ENCODE data around the gene EOLA1.
"Not testable (repeated sequence)": the region's sequence is repeated elsewhere in the genome, so short reads cannot be mapped to it uniquely, and the experiment has no call there.

EOLA1 gene

DNA sequence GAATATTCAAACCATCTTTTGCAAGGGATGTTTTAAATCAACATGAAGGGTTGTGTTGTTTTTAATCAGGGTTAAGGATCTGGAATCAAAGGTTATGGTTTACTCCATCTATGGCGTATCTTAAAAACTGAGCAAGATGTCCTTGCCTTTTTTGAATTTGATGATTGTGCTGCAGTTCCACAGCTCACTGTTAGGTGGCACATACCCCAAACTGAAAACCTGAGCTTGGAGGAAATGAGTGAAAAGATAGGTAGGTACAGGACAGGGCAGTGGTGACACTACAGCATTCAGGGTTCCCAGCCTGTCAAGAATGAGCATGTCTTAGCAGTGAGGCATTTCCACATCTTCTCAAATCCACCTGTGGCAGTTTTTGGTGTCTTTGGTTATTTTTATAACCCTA, 13.1 kb upstream of the EOLA1 start:
- peak; percentile 62 for TF ChIP-seq CTCF (conservative IDR thresholded peaks at IDR 0.05; ENCODE audit: low read length)
- no peak overlapping the region for H3K4me3 ChIP-seq (ENCODE audit: low read length)
- DNase-seq (ENCODE audit: low read depth) = peak; percentile 29

- TF ChIP-seq CTCF (conservative IDR thresholded peaks at IDR 0.05; ENCODE audit: low read length) = no peak
- DNase-seq (ENCODE audit: low read depth) = no peak
- no peak overlapping the region for H3K4me3 ChIP-seq (ENCODE audit: low read length)
These were observed 12.4 kb upstream of the EOLA1 start for GRCh38 chrX:149528381-149528780.

DNA sequence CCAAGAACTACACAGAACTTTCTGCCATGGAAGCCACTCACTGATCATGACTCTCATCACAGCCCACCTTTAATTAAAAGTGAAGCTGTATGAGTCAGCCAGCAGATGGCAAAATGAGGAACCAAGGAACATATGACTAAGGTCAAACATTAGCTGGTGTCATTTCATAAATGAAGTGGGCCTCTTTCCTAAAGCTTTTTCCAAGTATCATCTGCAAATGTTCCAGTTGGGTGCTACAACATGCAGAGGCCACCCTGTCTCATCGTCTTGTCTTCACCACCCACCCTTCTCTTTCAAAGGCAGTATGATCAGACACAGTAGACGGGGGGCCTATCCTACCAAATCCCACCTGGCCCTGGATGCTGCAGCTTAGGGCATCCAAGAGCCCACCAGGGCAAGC, 9.2 kb upstream of the EOLA1 start:
- no peak overlapping the region for H3K4me3 ChIP-seq (ENCODE audit: low read length)
- DNase-seq (ENCODE audit: low read depth) = no peak
- no peak for TF ChIP-seq CTCF (conservative IDR thresholded peaks at IDR 0.05; ENCODE audit: low read length)

DNA sequence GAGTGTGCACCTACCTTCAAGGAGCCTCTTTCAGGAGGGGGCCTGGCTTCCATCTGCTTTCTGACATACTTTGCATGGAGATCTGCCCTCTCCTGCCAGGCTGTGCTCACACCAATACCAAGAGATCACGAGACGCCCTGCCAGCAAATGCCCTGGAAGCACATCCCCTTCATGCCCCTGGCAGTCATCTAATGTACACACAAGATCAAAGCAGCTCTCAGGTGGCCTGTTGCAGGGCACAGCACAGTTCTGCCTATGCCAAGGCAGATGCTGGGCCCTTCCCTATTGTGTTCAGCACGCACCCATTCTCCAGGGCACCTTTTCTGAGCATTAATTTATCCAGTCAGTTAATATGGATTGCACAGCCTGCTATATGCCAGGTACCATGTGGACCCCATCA, 7.9 kb upstream of the EOLA1 start:
- DNase-seq (ENCODE audit: low read depth); H3K4me3 ChIP-seq (ENCODE audit: low read length): not testable (repeated sequence)

DNA sequence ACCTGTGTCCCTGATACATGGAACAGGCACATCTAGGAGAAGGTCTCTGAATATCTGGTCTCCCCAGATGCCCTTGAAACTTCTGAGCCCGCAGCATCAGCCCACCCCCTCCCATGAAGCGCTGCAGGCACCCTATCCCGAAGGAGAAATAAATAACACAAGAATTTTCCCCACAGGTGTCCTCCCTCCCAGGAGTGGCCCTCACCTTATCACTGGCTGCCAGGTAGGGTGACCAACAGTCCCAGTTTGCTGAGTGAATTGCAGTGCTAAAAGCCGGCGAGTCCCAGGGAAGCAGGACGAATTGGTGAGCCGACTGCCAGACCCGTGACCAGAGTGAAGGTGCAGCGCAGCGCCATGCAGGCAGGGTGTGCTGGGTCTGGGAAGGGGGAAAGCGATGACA, 6.8 kb upstream of the EOLA1 start:
- not testable (repeated sequence) for H3K4me3 ChIP-seq (ENCODE audit: low read length); DNase-seq (ENCODE audit: low read depth)

DNA sequence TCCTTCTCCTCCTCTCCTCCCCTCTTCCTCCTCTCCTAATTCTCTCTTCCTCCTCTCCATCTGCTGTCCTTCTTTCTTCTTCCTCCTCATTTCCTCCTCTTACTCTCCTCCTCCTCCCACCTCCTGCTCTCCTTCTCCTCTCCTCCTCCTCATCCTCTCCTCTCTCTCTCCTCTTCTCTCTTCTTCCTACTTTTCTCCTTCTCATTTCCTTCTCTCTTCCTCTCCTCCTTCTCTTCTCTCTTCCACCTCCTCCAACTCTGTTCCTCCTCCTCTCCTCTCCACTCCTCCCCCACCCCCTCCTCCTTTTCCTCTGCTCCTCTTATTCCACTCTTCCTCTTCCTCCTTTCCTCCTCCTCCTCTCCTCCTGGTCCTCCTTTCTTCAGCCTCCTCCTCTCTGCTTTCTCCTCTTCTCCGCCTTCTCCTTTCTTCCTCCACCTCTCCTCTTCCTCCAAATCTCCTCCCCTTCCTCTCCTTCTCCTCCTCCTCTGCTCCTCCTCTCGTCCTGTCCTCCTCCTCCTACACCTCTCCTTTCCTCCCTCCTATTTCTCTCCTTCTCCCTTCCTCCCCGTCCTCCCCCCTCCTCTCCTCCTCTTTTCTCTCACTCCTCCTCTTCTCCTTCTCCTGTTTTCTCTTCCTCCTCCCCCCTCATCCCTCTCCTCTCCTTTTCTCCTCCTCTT, 5.7 kb upstream of the EOLA1 start:
- not testable (repeated sequence) for H3K4me3 ChIP-seq (ENCODE audit: low read length); DNase-seq (ENCODE audit: low read depth)

DNA sequence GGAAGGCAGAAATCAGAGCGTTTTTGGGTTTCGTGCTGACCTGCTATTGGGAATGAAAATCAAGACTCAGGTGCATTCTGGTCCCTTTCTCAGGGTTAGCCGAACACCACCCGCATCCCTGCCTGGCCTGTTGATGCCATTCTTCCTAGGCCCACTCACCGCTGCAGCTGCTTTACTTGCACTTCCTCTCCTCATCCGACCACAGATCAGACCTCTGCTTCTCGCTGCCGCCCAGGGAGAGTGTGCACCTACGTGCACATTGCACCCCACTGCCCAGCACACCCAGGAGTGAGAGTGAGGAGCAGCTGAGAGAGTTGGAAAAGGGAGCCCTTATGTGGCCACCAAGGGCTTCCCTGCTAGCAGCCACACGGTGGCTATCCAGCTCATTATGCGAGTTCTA, 3.3 kb upstream of the EOLA1 start:
- not testable (repeated sequence) for DNase-seq (ENCODE audit: low read depth); H3K4me3 ChIP-seq (ENCODE audit: low read length)

- peak; percentile 94 for DNase-seq (ENCODE audit: low read depth)
- TF ChIP-seq CTCF (conservative IDR thresholded peaks at IDR 0.05; ENCODE audit: low read length) = no peak
- peak overlapping the region; percentile 66 for H3K4me3 ChIP-seq (ENCODE audit: low read length)
These were observed 1.3 kb upstream of the EOLA1 start for GRCh38 chrX:149539283-149540130.

DNA sequence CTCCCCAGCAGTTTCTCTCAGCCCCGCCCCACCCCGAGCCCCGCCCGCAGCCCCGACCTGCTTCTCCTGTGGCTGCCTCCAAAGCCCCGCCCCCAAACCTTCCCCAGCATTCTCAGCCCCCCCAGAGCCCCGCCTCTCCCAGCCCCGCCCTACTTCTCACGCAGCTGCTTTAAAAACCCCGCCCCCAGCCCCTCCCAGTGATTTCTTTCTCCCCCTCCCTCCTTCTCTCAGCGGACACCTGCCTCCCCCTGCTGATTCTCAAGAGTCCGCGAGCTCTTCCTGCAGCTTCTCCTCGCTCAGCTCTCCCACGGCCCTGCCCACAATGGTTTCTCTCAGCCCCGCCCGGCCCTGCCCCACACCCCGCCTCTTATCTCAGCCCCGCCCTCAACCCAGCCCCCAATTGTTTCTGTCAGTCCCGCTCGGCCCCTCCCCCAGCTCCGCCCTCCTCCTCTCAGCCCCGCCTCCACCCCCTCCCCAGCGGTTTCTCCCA, 636 bp upstream of the EOLA1 start:
- no peak for TF ChIP-seq CTCF (conservative IDR thresholded peaks at IDR 0.05; ENCODE audit: low read length)
- peak; percentile 88 for DNase-seq (ENCODE audit: low read depth)
- H3K4me3 ChIP-seq (ENCODE audit: low read length) = peak overlapping the region; percentile 82

Measured in AG10803 (cell line).